AG10803 (cell line): ENCODE results near the gene UBD.

Source experiments
- DNase-seq: peaks from one replicate; pipeline ENCODE4 v3.0.0; 2010; ENCODE audit warnings: low read depth
- H3K4me3 ChIP-seq: 2 replicates; pipeline ENCODE4 v1.5.1; 2011; ENCODE audit warnings: mild to moderate bottlenecking, low read length, control low read depth
- CTCF ChIP-seq: conservative IDR thresholded peaks from 2 replicates; pipeline ENCODE4 v1.5.1; 2011; ENCODE audit warnings: mild to moderate bottlenecking, low read length, control low read depth, inconsistent platforms

Gene UBD

GRCh38 chr6:29559524-29560287 lies at the start of gene UBD:
Gene UBD (minus strand): TSS chr6:29559732. CDS start chr6:29559701, 31 bp downstream.
- no peak for DNase-seq
- TF ChIP-seq CTCF: no peak
- H3K4me3 ChIP-seq: no peak within 1 kb of the TSS

- TF ChIP-seq CTCF: no peak
- H3K4me3 ChIP-seq: no peak overlapping the region
- DNase-seq: no peak
Measured at GRCh38 chr6:29608131-29608530, 48.6 kb upstream of the UBD start.

GRCh38 chr6:29603930-29604329 lies 44.4 kb upstream of the UBD start:
- no peak overlapping the region for H3K4me3 ChIP-seq
- DNase-seq: no peak
- no peak for TF ChIP-seq CTCF

GRCh38 chr6:29603456-29603855 lies 43.9 kb upstream of the UBD start:
- TF ChIP-seq CTCF: no peak
- H3K4me3 ChIP-seq: no peak overlapping the region
- DNase-seq: no peak

GRCh38 chr6:29602564-29603361 lies 43.2 kb upstream of the UBD start:
- H3K4me3 ChIP-seq: no peak overlapping the region
- TF ChIP-seq CTCF: no peak; the same call in 1 of the 2 replicates
- no peak for DNase-seq

GRCh38 chr6:29598172-29598747 lies 38.7 kb upstream of the UBD start:
- TF ChIP-seq CTCF: no peak
- no peak overlapping the region for H3K4me3 ChIP-seq
- no peak for DNase-seq
